Hematopoietic multipotent progenitor cell (in vitro differentiated cells): Measurements from ENCODE around the gene ZSWIM8. TPM values are rescaled to one million over a fixed set of nuclear protein-coding genes. Genes with fewer than 3 reads are reported as not detected.
"Not testable (repeated sequence)": the region's sequence is repeated elsewhere in the genome, so short reads cannot be mapped to it uniquely, and the experiment has no call there.

ENCODE experiments used
- DNase-seq, 3 donors: peaks; one replicate each; pipeline ENCODE4 v3.0.0-alpha.2; 2011 to 2015; ENCODE audit warnings: low read depth in 2 of 3, low spot score in 2 of 3
- total RNA-seq: library from RNA; depleted of rRNA; stranded (reverse); fragments of >200 nt; gene quantifications from one replicate; pipeline ENCODE4 v1.2.3, GENCODE V29; 2012

Gene ZSWIM8
- total RNA-seq = 86.2 TPM

GRCh38 chr10:73785211-73785720, at the start of gene ZSWIM8:
TSS of gene ZSWIM8 (plus strand) at chr10:73785606. CDS start at chr10:73785879, 273 bp downstream.
- peak; percentile 82 to 99 (median 96) for DNase-seq

- not testable (repeated sequence) for DNase-seq
Measured at GRCh38 chr10:73740501-73741254, 44.7 kb upstream of the ZSWIM8 start.

GRCh38 chr10:73742454-73742734, 43.0 kb upstream of the ZSWIM8 start:
- DNase-seq = no peak

- peak in 1 of 3 donors; percentile 4 for DNase-seq
Measured at GRCh38 chr10:73743327-73743904, 42.0 kb upstream of the ZSWIM8 start.

- DNase-seq = peak; percentile 93 to 97 (median 97)
Measured at GRCh38 chr10:73743905-73744663, 41.3 kb upstream of the ZSWIM8 start, which contains the start of gene SEC24C. TSS of gene SEC24C (plus strand) at chr10:73744372. CDS start at chr10:73746833, 2,461 bp downstream.

GRCh38 chr10:73744664-73744975, 40.8 kb upstream of the ZSWIM8 start:
- peak in 1 of 3 donors; percentile 84 for DNase-seq

GRCh38 chr10:73746721-73747120, 38.7 kb upstream of the ZSWIM8 start:
- DNase-seq = no peak

GRCh38 chr10:73750819-73751218, 34.6 kb upstream of the ZSWIM8 start:
- DNase-seq = no peak

GRCh38 chr10:73756183-73756582, 29.2 kb upstream of the ZSWIM8 start:
- DNase-seq = no peak

GRCh38 chr10:73758704-73759511, 26.5 kb upstream of the ZSWIM8 start:
- no peak for DNase-seq

- DNase-seq = no peak
Measured at GRCh38 chr10:73759512-73760115, 25.8 kb upstream of the ZSWIM8 start.

GRCh38 chr10:73761781-73762180, 23.6 kb upstream of the ZSWIM8 start:
- DNase-seq = no peak

GRCh38 chr10:73762915-73763314, 22.5 kb upstream of the ZSWIM8 start:
- no peak for DNase-seq

- DNase-seq = no peak
Measured at GRCh38 chr10:73763343-73763742, 22.1 kb upstream of the ZSWIM8 start.

- no peak for DNase-seq
Measured at GRCh38 chr10:73765066-73765465, 20.3 kb upstream of the ZSWIM8 start.

GRCh38 chr10:73768881-73769280, 16.5 kb upstream of the ZSWIM8 start:
- DNase-seq = peak in 1 of 3 donors; percentile 36

- no peak for DNase-seq
Measured at GRCh38 chr10:73769396-73769795, 16.0 kb upstream of the ZSWIM8 start.

GRCh38 chr10:73771722-73772280, 13.6 kb upstream of the ZSWIM8 start:
- peak in 2 of 3 donors; percentile 79 to 85 for DNase-seq

GRCh38 chr10:73772281-73773151, 12.9 kb upstream of the ZSWIM8 start:
- peak; percentile 73 to 79 (median 75) for DNase-seq
